ENCODE data around the gene ATP2B1. TPM values are rescaled to one million over a fixed set of nuclear protein-coding genes. Genes with fewer than 3 reads are reported as not detected.

ATP2B1 gene
- total RNA-seq, 1 experiment from 2014 or later = 24.7 TPM

DNA sequence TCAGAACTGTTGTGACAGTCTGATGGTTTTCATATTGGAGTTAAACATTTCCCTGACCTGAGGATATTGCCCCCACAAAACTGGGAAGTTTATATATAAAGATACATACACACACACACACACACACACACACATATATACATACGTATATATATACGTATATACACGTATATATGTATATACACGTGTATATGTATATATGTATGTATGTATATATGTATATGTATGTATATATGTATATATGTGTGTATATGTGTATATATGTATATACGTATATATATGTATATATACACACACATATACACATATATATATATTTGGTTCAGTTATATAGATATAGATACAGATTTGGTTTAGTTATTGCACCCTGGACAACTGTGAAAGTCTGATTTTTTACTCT is 65.7 kb downstream of the ATP2B1 start:
- H3K4me3 ChIP-seq (ENCODE audit: low read length) = no peak overlapping the region
- H3K79me2 ChIP-seq (ENCODE audit: low read length) = no peaks in the 10 kb centered on the region
- no peak overlapping the region for H3K4me2 ChIP-seq (ENCODE audit: low read depth, low read length, poor library complexity, severe bottlenecking)
- 0 out of 2 replicates have a peak, but pooled peaks cover 2% of the 10 kb centered on the region for H3K9me2 ChIP-seq (replicated peaks; ENCODE audit: insufficient read depth, low read length)
- no peaks in the 10 kb centered on the region for H3K27me3 ChIP-seq (ENCODE audit: low read length)
- no peak for DNase-seq
- H3K9ac ChIP-seq (ENCODE audit: low read length) = no peak overlapping the region
- H3K9me3 ChIP-seq (ENCODE audit: low read length) = no peaks in the 10 kb centered on the region
- no peak overlapping the region for H2AFZ ChIP-seq (ENCODE audit: low read length)
- H4K20me1 ChIP-seq (ENCODE audit: insufficient read depth, low read depth, low read length) = no peaks in the 10 kb centered on the region
- H3K27ac ChIP-seq (ENCODE audit: low read length) = no peak overlapping the region
- no peaks in the 10 kb centered on the region for H3K36me3 ChIP-seq (ENCODE audit: insufficient read depth, low read length)
- H3K4me1 ChIP-seq (ENCODE audit: low read length) = peaks cover 3% of the 10 kb centered on the region; the same call in 1 of the 2 replicates

DNA sequence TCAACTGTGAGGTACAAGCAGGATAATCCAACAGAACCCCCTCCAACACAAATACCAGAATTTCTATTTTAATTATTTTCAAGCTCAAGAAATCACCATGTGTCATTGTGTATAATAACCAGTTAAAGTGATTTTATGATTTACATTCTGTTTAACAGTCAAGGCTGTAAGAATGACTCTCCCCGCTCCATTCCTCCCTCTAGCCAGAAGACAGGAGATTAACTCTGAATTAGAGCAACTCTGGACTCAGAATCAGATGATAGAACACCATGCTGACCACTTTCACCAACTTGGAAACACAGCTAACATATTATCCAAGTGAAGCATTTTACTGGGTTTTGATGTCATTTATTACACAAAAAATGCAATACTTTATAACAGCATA is 71.9 kb downstream of the ATP2B1 start:
- Histone ChIP-seq H3K9ac (ENCODE audit: low read length) (no peak overlapping the region), H3K27me3 (ENCODE audit: low read length) (no peaks in the 10 kb centered on the region), H3K9me3 (ENCODE audit: low read length) (no peaks in the 10 kb centered on the region), H3K4me1 (ENCODE audit: low read length) (peaks cover 3% of the 10 kb centered on the region; the same call in 1 of the 2 replicates), H3K79me2 (ENCODE audit: low read length) (no peaks in the 10 kb centered on the region), H3K4me2 (ENCODE audit: low read depth, low read length, poor library complexity, severe bottlenecking) (no peak overlapping the region), H4K20me1 (ENCODE audit: insufficient read depth, low read depth, low read length) (no peaks in the 10 kb centered on the region), H3K9me2 (replicated peaks; ENCODE audit: insufficient read depth, low read length) (no peaks in the 10 kb centered on the region), H3K36me3 (ENCODE audit: insufficient read depth, low read length) (no peaks in the 10 kb centered on the region), H3K4me3 (ENCODE audit: low read length) (no peak overlapping the region), H3K27ac (ENCODE audit: low read length) (no peak overlapping the region), H2AFZ (ENCODE audit: low read length) (no peak overlapping the region)
- DNase-seq = no peak

DNA sequence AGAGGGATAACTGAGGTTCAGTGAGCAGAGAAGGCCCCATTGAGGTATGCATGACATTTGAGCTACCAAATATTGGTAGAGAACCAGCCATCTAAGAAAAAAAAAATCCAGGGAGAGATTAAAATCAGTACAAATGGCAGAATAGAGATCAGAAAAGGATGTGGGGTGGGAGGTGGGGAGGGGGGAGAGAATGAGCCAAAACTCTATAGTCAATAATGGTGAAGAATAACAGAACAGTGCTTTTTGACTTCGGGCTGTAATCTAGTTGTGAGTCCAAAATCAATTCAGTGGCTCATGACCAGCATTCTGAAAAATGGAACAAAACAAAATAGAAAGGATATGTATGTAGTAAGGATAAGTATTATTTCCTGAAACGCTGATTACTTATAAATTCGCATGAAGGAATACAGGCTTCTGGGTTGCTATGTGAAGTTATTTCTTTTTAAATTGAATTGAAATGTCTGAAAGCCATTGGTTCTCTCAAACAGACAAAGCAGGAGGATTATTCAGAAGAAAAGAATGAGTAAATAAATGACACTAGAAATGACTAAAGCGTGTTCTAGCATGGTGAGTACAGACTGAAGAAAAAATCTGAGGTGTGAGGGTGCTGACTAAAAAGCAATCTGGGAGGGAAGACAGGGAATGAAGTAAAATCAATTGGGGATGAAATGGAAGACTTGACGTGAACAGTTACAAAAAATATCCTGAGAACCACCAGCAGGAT is 72.4 kb downstream of the ATP2B1 start:
- Histone ChIP-seq H3K4me2 (ENCODE audit: low read depth, low read length, poor library complexity, severe bottlenecking) (no peak overlapping the region), H3K9ac (ENCODE audit: low read length) (no peak overlapping the region), H3K36me3 (ENCODE audit: insufficient read depth, low read length) (no peaks in the 10 kb centered on the region), H4K20me1 (ENCODE audit: insufficient read depth, low read depth, low read length) (no peaks in the 10 kb centered on the region), H3K9me3 (ENCODE audit: low read length) (no peaks in the 10 kb centered on the region), H3K27me3 (ENCODE audit: low read length) (no peaks in the 10 kb centered on the region), H3K9me2 (replicated peaks; ENCODE audit: insufficient read depth, low read length) (no peaks in the 10 kb centered on the region), H2AFZ (ENCODE audit: low read length) (no peak overlapping the region), H3K27ac (ENCODE audit: low read length) (no peak overlapping the region), H3K79me2 (ENCODE audit: low read length) (no peaks in the 10 kb centered on the region), H3K4me1 (ENCODE audit: low read length) (peaks cover 3% of the 10 kb centered on the region; the same call in 1 of the 2 replicates), H3K4me3 (ENCODE audit: low read length) (no peak overlapping the region)
- DNase-seq = no peak

GRCh38 chr12:89634508-89634907 is 74.1 kb downstream of the ATP2B1 start:
- H3K9ac ChIP-seq (ENCODE audit: low read length) = no peak overlapping the region
- H3K4me2 ChIP-seq (ENCODE audit: low read depth, low read length, poor library complexity, severe bottlenecking) = no peak overlapping the region
- no peaks in the 10 kb centered on the region for H3K9me3 ChIP-seq (ENCODE audit: low read length)
- H3K36me3 ChIP-seq (ENCODE audit: insufficient read depth, low read length) = no peaks in the 10 kb centered on the region
- no peak for DNase-seq
- no peaks in the 10 kb centered on the region for H3K27me3 ChIP-seq (ENCODE audit: low read length)
- no peaks in the 10 kb centered on the region for H4K20me1 ChIP-seq (ENCODE audit: insufficient read depth, low read depth, low read length)
- H3K9me2 ChIP-seq (replicated peaks; ENCODE audit: insufficient read depth, low read length) = no peaks in the 10 kb centered on the region
- H3K79me2 ChIP-seq (ENCODE audit: low read length) = no peaks in the 10 kb centered on the region
- no peak overlapping the region for H2AFZ ChIP-seq (ENCODE audit: low read length)
- H3K4me1 ChIP-seq (ENCODE audit: low read length) = peaks cover 3% of the 10 kb centered on the region; the same call in 1 of the 2 replicates
- H3K27ac ChIP-seq (ENCODE audit: low read length) = no peak overlapping the region
- no peak overlapping the region for H3K4me3 ChIP-seq (ENCODE audit: low read length)

- H3K79me2 ChIP-seq (ENCODE audit: low read length) = no peaks in the 10 kb centered on the region
- H3K4me1 ChIP-seq (ENCODE audit: low read length) = no peaks in the 10 kb centered on the region
- no peaks in the 10 kb centered on the region for H4K20me1 ChIP-seq (ENCODE audit: insufficient read depth, low read depth, low read length)
- no peak overlapping the region for H3K9ac ChIP-seq (ENCODE audit: low read length)
- H3K9me2 ChIP-seq (replicated peaks; ENCODE audit: insufficient read depth, low read length) = no peaks in the 10 kb centered on the region
- H3K4me3 ChIP-seq (ENCODE audit: low read length) = no peak overlapping the region
- no peaks in the 10 kb centered on the region for H3K9me3 ChIP-seq (ENCODE audit: low read length)
- no peaks in the 10 kb centered on the region for H3K27me3 ChIP-seq (ENCODE audit: low read length)
- H2AFZ ChIP-seq (ENCODE audit: low read length) = no peak overlapping the region
- DNase-seq = no peak
- no peaks in the 10 kb centered on the region for H3K36me3 ChIP-seq (ENCODE audit: insufficient read depth, low read length)
- H3K4me2 ChIP-seq (ENCODE audit: low read depth, low read length, poor library complexity, severe bottlenecking) = no peak overlapping the region
- H3K27ac ChIP-seq (ENCODE audit: low read length) = no peak overlapping the region
Measured at GRCh38 chr12:89632778-89633177, 75.9 kb downstream of the ATP2B1 start.

DNA sequence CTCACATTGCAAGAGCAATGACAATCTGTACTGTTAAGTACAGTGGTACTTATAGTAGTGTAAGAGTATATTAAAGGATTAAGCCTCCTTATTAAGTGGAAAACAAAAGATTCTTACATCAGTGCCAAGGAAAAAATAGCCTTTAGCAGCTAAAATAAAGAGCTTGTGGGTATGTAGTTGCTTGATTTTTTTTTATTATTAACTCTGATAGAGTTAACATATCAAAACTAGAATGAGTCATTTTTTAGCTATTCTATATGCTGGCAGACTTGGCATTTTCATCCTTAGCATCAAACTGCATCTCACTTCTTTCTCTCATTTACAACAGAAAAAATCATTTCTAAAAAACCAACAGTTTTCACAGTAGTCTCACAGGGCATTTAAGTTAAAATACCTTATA is 86.5 kb downstream of the ATP2B1 start:
- H3K79me2 ChIP-seq (ENCODE audit: low read length) = no peaks in the 10 kb centered on the region
- no peaks in the 10 kb centered on the region for H3K36me3 ChIP-seq (ENCODE audit: insufficient read depth, low read length)
- H3K9me2 ChIP-seq (replicated peaks; ENCODE audit: insufficient read depth, low read length) = no peaks in the 10 kb centered on the region

DNA sequence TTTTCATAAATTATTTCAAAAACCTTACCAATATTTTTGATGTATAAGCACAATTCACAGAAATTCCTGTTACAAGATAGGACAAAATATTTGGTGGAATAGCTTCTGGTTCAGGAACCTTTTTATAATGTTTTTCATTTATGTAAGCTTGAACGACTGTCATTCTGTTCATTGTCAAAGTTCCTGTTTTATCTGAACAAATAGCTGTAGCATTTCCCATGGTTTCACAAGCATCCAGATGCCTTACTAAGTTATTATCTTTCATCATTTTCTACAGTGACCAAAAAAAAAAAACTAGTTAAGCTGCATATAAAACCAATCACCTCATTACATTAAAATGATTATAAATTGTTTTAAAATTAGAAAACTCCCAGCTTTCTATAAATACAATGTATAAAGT is 87.1 kb downstream of the ATP2B1 start:
- Histone ChIP-seq H3K27ac (ENCODE audit: low read length) (no peak overlapping the region), H3K27me3 (ENCODE audit: low read length) (no peaks in the 10 kb centered on the region), H3K9ac (ENCODE audit: low read length) (no peak overlapping the region), H3K4me1 (ENCODE audit: low read length) (peaks cover 9% of the 10 kb centered on the region), H3K36me3 (ENCODE audit: insufficient read depth, low read length) (no peaks in the 10 kb centered on the region), H3K4me2 (ENCODE audit: low read depth, low read length, poor library complexity, severe bottlenecking) (no peak overlapping the region), H4K20me1 (ENCODE audit: insufficient read depth, low read depth, low read length) (no peaks in the 10 kb centered on the region), H3K9me3 (ENCODE audit: low read length) (no peaks in the 10 kb centered on the region), H3K79me2 (ENCODE audit: low read length) (no peaks in the 10 kb centered on the region), H3K4me3 (ENCODE audit: low read length) (no peak overlapping the region), H2AFZ (ENCODE audit: low read length) (no peak overlapping the region), H3K9me2 (replicated peaks; ENCODE audit: insufficient read depth, low read length) (no peaks in the 10 kb centered on the region)
- DNase-seq = no peak

More for the DNA sequence above, 86.5 kb downstream of the ATP2B1 start:
- H3K9me3 ChIP-seq (ENCODE audit: low read length) = no peaks in the 10 kb centered on the region
- H3K4me3 ChIP-seq (ENCODE audit: low read length) = no peak overlapping the region
- H3K9ac ChIP-seq (ENCODE audit: low read length) = no peak overlapping the region
- peaks cover 9% of the 10 kb centered on the region for H3K4me1 ChIP-seq (ENCODE audit: low read length)
- no peaks in the 10 kb centered on the region for H4K20me1 ChIP-seq (ENCODE audit: insufficient read depth, low read depth, low read length)
- H3K4me2 ChIP-seq (ENCODE audit: low read depth, low read length, poor library complexity, severe bottlenecking) = peak overlapping the region; percentile 9
- H3K27ac ChIP-seq (ENCODE audit: low read length) = no peak overlapping the region
- no peaks in the 10 kb centered on the region for H3K27me3 ChIP-seq (ENCODE audit: low read length)
- DNase-seq = no peak
- H2AFZ ChIP-seq (ENCODE audit: low read length) = no peak overlapping the region

DNA sequence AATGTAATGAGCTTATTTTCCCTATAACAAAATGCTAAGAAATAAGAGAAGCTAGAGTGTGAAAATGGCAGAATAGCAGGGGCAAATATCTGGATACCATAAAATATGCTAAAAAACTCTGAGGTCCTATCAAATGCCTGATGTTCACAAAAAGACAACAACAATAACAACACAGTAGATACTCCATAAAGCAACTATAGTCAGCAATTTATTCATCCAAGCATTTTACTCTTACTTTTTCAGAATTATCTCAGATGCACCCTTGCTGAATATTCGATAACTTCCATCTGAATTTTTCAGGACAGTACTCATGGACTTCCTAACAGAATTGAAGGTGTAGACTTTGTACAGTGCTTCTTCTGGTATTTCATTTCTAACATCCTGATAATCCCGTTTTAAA is 88.9 kb downstream of the ATP2B1 start:
- Histone ChIP-seq H3K4me2 (ENCODE audit: low read depth, low read length, poor library complexity, severe bottlenecking) (no peak overlapping the region), H3K79me2 (ENCODE audit: low read length) (no peaks in the 10 kb centered on the region), H3K27me3 (ENCODE audit: low read length) (no peaks in the 10 kb centered on the region), H3K4me3 (ENCODE audit: low read length) (no peak overlapping the region), H4K20me1 (ENCODE audit: insufficient read depth, low read depth, low read length) (no peaks in the 10 kb centered on the region), H3K9ac (ENCODE audit: low read length) (no peak overlapping the region), H2AFZ (ENCODE audit: low read length) (no peak overlapping the region), H3K27ac (ENCODE audit: low read length) (no peak overlapping the region), H3K36me3 (ENCODE audit: insufficient read depth, low read length) (no peaks in the 10 kb centered on the region), H3K9me2 (replicated peaks; ENCODE audit: insufficient read depth, low read length) (no peaks in the 10 kb centered on the region), H3K4me1 (ENCODE audit: low read length) (peaks cover 9% of the 10 kb centered on the region), H3K9me3 (ENCODE audit: low read length) (no peaks in the 10 kb centered on the region)
- no peak for DNase-seq

All from Karpas-422 (cell line).